ENCODE results near the gene ASRGL1.

Gene ASRGL1

GRCh38 chr11:62390722-62391121 is 53.5 kb downstream of the ASRGL1 start:
- no peaks in the 10 kb centered on the region for H3K4me1 ChIP-seq (ENCODE audit: control insufficient read depth, insufficient read depth, low read length, poor library complexity, severe bottlenecking)

GRCh38 chr11:62391642-62392425 is 54.6 kb downstream of the ASRGL1 start:
- no peaks in the 10 kb centered on the region for H3K9me3 ChIP-seq (ENCODE audit: control insufficient read depth, low read length)
- H3K27ac ChIP-seq (ENCODE audit: insufficient read depth, low read length, poor library complexity, severe bottlenecking) = no peak overlapping the region
- no peaks in the 10 kb centered on the region for H3K27me3 ChIP-seq (replicated peaks; ENCODE audit: control insufficient read depth, insufficient read depth, low read length, poor library complexity, severe bottlenecking)
- H3K4me1 ChIP-seq (ENCODE audit: control insufficient read depth, insufficient read depth, low read length, poor library complexity, severe bottlenecking) = no peaks in the 10 kb centered on the region
- H3K36me3 ChIP-seq (ENCODE audit: control insufficient read depth, insufficient read depth, low read length) = no peaks in the 10 kb centered on the region
- DNase-seq = no peak
- no peak overlapping the region for H3K4me3 ChIP-seq (ENCODE audit: insufficient read depth, low read depth, low read length, poor library complexity, severe bottlenecking)

More at GRCh38 chr11:62390722-62391121, 53.5 kb downstream of the ASRGL1 start:
- no peak overlapping the region for H3K27ac ChIP-seq (ENCODE audit: insufficient read depth, low read length, poor library complexity, severe bottlenecking)
- no peak for DNase-seq
- no peaks in the 10 kb centered on the region for H3K27me3 ChIP-seq (replicated peaks; ENCODE audit: control insufficient read depth, insufficient read depth, low read length, poor library complexity, severe bottlenecking)
- H3K4me3 ChIP-seq (ENCODE audit: insufficient read depth, low read depth, low read length, poor library complexity, severe bottlenecking) = no peak overlapping the region
- H3K36me3 ChIP-seq (ENCODE audit: control insufficient read depth, insufficient read depth, low read length) = no peaks in the 10 kb centered on the region
- no peaks in the 10 kb centered on the region for H3K9me3 ChIP-seq (ENCODE audit: control insufficient read depth, low read length)

- H3K4me3 ChIP-seq (ENCODE audit: insufficient read depth, low read depth, low read length, poor library complexity, severe bottlenecking) = no peak overlapping the region
- no peak overlapping the region for H3K27ac ChIP-seq (ENCODE audit: insufficient read depth, low read length, poor library complexity, severe bottlenecking)
- H3K9me3 ChIP-seq (ENCODE audit: control insufficient read depth, low read length) = no peaks in the 10 kb centered on the region
- no peaks in the 10 kb centered on the region for H3K36me3 ChIP-seq (ENCODE audit: control insufficient read depth, insufficient read depth, low read length)
- no peaks in the 10 kb centered on the region for H3K4me1 ChIP-seq (ENCODE audit: control insufficient read depth, insufficient read depth, low read length, poor library complexity, severe bottlenecking)
- no peak for DNase-seq
- H3K27me3 ChIP-seq (replicated peaks; ENCODE audit: control insufficient read depth, insufficient read depth, low read length, poor library complexity, severe bottlenecking) = no peaks in the 10 kb centered on the region
These were observed 55.3 kb downstream of the ASRGL1 start for GRCh38 chr11:62392506-62392905.

- no peak for DNase-seq
- H3K36me3 ChIP-seq (ENCODE audit: control insufficient read depth, insufficient read depth, low read length) = no peaks in the 10 kb centered on the region
- no peaks in the 10 kb centered on the region for H3K9me3 ChIP-seq (ENCODE audit: control insufficient read depth, low read length)
- H3K27ac ChIP-seq (ENCODE audit: insufficient read depth, low read length, poor library complexity, severe bottlenecking) = no peak overlapping the region
- no peaks in the 10 kb centered on the region for H3K27me3 ChIP-seq (replicated peaks; ENCODE audit: control insufficient read depth, insufficient read depth, low read length, poor library complexity, severe bottlenecking)
- H3K4me1 ChIP-seq (ENCODE audit: control insufficient read depth, insufficient read depth, low read length, poor library complexity, severe bottlenecking) = no peaks in the 10 kb centered on the region
- no peak overlapping the region for H3K4me3 ChIP-seq (ENCODE audit: insufficient read depth, low read depth, low read length, poor library complexity, severe bottlenecking)
These were observed 55.9 kb downstream of the ASRGL1 start for GRCh38 chr11:62393061-62393611.

DNA sequence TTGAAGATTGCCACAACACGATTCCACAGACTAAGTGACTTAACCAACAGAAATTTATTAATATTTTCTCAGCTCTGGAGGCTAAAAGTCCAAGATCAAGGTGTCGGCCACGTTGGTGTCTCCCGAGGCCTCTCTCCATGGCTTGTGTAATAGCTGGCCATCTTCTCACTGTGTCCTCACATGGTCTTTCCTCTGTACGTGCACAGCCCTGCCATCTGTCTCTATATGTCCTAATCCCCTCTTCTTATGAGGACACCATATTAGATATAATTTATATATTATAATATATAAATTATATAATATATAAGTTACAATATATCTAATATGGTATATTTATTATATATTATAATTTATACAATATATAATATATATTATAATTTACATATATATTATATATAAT is 56.5 kb downstream of the ASRGL1 start:
- Histone ChIP-seq H3K4me3 (ENCODE audit: insufficient read depth, low read depth, low read length, poor library complexity, severe bottlenecking) (no peak overlapping the region), H3K36me3 (ENCODE audit: control insufficient read depth, insufficient read depth, low read length) (no peaks in the 10 kb centered on the region), H3K27me3 (replicated peaks; ENCODE audit: control insufficient read depth, insufficient read depth, low read length, poor library complexity, severe bottlenecking) (no peaks in the 10 kb centered on the region), H3K27ac (ENCODE audit: insufficient read depth, low read length, poor library complexity, severe bottlenecking) (no peak overlapping the region), H3K9me3 (ENCODE audit: control insufficient read depth, low read length) (no peaks in the 10 kb centered on the region), H3K4me1 (ENCODE audit: control insufficient read depth, insufficient read depth, low read length, poor library complexity, severe bottlenecking) (no peaks in the 10 kb centered on the region)
- no peak for DNase-seq

DNA sequence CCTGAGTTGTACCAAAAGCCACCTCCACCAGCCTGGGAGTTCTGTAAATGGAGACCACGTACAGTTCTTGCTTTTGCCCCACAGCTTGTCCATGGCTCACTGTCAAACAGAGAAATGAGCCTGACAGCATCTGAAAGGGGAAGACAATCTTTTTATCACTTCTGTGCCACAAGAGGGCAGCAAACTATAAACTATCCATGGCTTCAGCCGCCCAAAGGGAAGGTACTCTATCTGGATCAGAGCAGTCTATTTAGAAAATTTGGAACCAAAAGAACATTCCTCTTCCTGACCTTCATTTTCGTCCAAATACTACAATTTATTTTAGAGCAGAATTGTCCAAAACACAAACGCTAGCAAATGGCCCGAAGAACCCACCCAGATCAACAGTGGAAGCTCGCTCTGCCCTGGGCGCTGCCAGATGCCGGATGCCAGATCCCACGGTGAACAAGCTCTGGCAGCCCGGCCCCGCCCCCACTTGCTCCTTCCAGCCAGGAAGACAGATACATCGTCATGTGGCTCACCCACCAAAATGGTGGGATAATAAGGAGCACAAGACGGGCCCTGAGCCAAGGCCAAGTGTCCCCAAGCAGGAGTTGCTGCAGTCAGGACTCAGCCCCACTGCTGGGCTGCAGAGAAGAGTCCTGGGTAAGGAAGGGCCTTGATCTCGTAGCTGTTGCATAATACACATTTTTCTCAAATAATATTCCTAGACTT is 57.7 kb downstream of the ASRGL1 start:
- DNase-seq = peak in 2 of 3 donors; percentile 8 to 36
- no peak overlapping the region for H3K4me3 ChIP-seq (ENCODE audit: insufficient read depth, low read depth, low read length, poor library complexity, severe bottlenecking)
- H3K36me3 ChIP-seq (ENCODE audit: control insufficient read depth, insufficient read depth, low read length) = no peaks in the 10 kb centered on the region
- H3K27ac ChIP-seq (ENCODE audit: insufficient read depth, low read length, poor library complexity, severe bottlenecking) = no peak overlapping the region
- H3K9me3 ChIP-seq (ENCODE audit: control insufficient read depth, low read length) = no peaks in the 10 kb centered on the region
- H3K27me3 ChIP-seq (replicated peaks; ENCODE audit: control insufficient read depth, insufficient read depth, low read length, poor library complexity, severe bottlenecking) = no peaks in the 10 kb centered on the region
- H3K4me1 ChIP-seq (ENCODE audit: control insufficient read depth, insufficient read depth, low read length, poor library complexity, severe bottlenecking) = no peaks in the 10 kb centered on the region

DNA sequence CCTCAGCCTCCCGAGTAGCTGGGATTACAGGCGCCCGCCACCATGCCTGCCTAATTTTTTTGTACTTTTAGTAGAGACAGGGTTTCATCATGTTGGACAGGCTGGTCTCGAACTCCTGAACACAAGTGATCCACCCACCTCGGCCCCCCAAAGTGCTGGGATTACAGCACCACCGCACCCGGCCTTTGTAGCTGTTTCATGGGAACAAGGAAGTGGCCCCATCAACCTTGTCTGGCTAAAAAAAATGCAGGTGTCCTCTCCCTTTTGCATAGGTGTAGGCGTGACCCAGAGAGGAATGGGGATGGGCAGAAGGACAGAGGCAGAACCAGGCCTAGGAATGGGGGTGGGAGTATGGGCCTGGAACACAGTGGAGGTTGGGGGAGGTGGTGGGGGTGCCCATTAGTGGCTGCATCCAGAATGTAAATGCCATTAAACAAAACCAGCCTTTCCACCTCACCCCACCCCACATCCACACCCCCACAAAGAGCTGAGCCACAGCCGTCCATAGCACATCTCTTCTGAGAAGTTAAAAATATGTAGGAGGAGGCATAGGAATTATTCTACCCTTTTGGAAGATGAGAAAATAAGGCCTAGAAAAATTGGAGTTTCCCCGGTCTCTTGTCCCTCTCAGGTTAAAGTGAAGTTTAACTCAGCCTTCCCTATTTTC is 58.8 kb downstream of the ASRGL1 start:
- DNase-seq = no peak
- H3K27me3 ChIP-seq (replicated peaks; ENCODE audit: control insufficient read depth, insufficient read depth, low read length, poor library complexity, severe bottlenecking) = no peaks in the 10 kb centered on the region
- no peaks in the 10 kb centered on the region for H3K36me3 ChIP-seq (ENCODE audit: control insufficient read depth, insufficient read depth, low read length)
- H3K27ac ChIP-seq (ENCODE audit: insufficient read depth, low read length, poor library complexity, severe bottlenecking) = no peak overlapping the region
- no peaks in the 10 kb centered on the region for H3K9me3 ChIP-seq (ENCODE audit: control insufficient read depth, low read length)
- H3K4me1 ChIP-seq (ENCODE audit: control insufficient read depth, insufficient read depth, low read length, poor library complexity, severe bottlenecking) = no peaks in the 10 kb centered on the region
- H3K4me3 ChIP-seq (ENCODE audit: insufficient read depth, low read depth, low read length, poor library complexity, severe bottlenecking) = no peak overlapping the region

GRCh38 chr11:62398011-62398994 is 61.1 kb downstream of the ASRGL1 start:
- no peak overlapping the region for H3K4me3 ChIP-seq (ENCODE audit: insufficient read depth, low read depth, low read length, poor library complexity, severe bottlenecking)
- H3K27ac ChIP-seq (ENCODE audit: insufficient read depth, low read length, poor library complexity, severe bottlenecking) = no peak overlapping the region
- no peaks in the 10 kb centered on the region for H3K9me3 ChIP-seq (ENCODE audit: control insufficient read depth, low read length)
- no peaks in the 10 kb centered on the region for H3K27me3 ChIP-seq (replicated peaks; ENCODE audit: control insufficient read depth, insufficient read depth, low read length, poor library complexity, severe bottlenecking)
- no peak for DNase-seq
- no peaks in the 10 kb centered on the region for H3K36me3 ChIP-seq (ENCODE audit: control insufficient read depth, insufficient read depth, low read length)
- H3K4me1 ChIP-seq (ENCODE audit: control insufficient read depth, insufficient read depth, low read length, poor library complexity, severe bottlenecking) = peaks cover 19% of the 10 kb centered on the region

DNA sequence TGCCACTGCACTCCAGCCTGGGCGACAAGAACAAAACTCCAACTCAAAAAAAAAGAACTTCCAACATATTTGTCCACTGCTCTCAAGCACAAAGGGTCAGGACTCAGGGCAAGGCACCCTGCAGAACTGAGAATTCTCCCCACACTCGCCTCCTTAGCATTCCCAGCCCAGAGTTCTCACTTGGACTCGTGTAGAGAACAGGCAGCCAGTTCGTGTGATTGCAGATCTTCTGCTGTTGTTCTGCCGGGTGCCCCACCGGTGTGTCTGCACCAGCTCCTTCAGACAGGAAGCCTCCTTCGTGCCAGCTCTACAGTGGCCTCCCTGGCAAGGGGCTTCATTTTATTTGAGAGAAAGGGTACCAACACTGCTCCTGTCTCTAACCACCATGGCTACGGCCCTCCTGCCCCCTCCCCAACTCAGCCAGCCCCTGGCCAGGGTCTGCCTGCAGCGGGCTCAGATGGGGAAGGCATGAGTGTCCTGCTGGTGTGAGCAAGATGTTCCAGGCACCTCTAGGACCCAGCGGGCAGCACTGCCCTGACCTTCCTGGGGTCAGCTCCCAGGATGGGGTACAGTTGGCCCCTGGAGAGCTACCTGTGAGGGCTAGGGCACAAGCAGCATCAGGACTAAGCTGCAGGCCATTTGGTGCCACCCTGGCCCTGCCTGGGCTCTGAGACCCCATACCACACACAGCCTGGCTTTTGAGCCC is 62.1 kb downstream of the ASRGL1 start:
- H3K27ac ChIP-seq (ENCODE audit: insufficient read depth, low read length, poor library complexity, severe bottlenecking) = no peak overlapping the region
- no peaks in the 10 kb centered on the region for H3K36me3 ChIP-seq (ENCODE audit: control insufficient read depth, insufficient read depth, low read length)
- peaks cover 19% of the 10 kb centered on the region for H3K4me1 ChIP-seq (ENCODE audit: control insufficient read depth, insufficient read depth, low read length, poor library complexity, severe bottlenecking)
- H3K4me3 ChIP-seq (ENCODE audit: insufficient read depth, low read depth, low read length, poor library complexity, severe bottlenecking) = no peak overlapping the region
- H3K27me3 ChIP-seq (replicated peaks; ENCODE audit: control insufficient read depth, insufficient read depth, low read length, poor library complexity, severe bottlenecking) = no peaks in the 10 kb centered on the region
- no peaks in the 10 kb centered on the region for H3K9me3 ChIP-seq (ENCODE audit: control insufficient read depth, low read length)
- no peak for DNase-seq

Measured in effector memory CD4-positive, alpha-beta T cell (primary cell).